Ovary (tissue), 3 donors: ENCODE results near the gene AP1B1.

ENCODE experiments used
- EP300 ChIP-seq: sonication (generic); formaldehyde crosslinking; IDR thresholded peaks from one replicate; pipeline ENCODE4 v1.6.1; 2017; ENCODE audit warnings: antibody characterized with exemption
- POLR2A ChIP-seq: fragments of 450-650 bp; IDR thresholded peaks from one replicate; pipeline ENCODE4 v1.6.1; 2017; ENCODE audit warnings: antibody characterized with exemption, mild to moderate bottlenecking, moderate library complexity
- TF ChIP-seq, protein P1 (sequence below), 3 donors: fragments of 450-650 bp in 2 of 3; fragments of 200-600 bp in 1 of 3; IDR thresholded peaks; one replicate each; pipeline versions ENCODE4 v1.5.1 to v1.8.0; 2016 to 2022; ENCODE audit warnings: antibody characterized with exemption in 3 of 3, mild to moderate bottlenecking in 1 of 3
- donor health status: DM: no; HTN: no; CAD: no.

DNA sequence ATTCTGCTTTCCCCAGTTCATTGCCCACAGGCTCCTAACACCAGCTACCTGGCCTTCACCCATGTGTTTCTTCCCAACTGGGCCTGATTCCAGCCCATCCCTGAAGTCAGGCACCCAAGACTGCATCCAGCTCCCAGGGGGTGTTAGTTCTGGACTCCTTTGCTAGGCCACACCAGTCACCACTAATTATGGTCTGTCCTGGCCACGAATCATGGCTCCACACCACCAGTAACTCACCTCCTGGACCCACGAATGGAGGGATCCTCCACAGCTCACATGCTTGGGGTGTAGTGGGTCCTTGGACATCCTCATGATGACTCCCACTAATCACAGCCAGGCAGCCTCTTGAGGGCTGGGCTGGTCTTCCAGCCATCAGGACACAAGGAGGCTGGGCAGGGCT lies 69.3 kb downstream of the AP1B1 start:
- TF ChIP-seq, protein P1, sequence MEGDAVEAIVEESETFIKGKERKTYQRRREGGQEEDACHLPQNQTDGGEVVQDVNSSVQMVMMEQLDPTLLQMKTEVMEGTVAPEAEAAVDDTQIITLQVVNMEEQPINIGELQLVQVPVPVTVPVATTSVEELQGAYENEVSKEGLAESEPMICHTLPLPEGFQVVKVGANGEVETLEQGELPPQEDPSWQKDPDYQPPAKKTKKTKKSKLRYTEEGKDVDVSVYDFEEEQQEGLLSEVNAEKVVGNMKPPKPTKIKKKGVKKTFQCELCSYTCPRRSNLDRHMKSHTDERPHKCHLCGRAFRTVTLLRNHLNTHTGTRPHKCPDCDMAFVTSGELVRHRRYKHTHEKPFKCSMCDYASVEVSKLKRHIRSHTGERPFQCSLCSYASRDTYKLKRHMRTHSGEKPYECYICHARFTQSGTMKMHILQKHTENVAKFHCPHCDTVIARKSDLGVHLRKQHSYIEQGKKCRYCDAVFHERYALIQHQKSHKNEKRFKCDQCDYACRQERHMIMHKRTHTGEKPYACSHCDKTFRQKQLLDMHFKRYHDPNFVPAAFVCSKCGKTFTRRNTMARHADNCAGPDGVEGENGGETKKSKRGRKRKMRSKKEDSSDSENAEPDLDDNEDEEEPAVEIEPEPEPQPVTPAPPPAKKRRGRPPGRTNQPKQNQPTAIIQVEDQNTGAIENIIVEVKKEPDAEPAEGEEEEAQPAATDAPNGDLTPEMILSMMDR (IDR thresholded peaks at IDR 0.05): no peak
- TF ChIP-seq POLR2A (no peak), EP300 (no peak)
